Thyroid gland (tissue), 4 donors: Measurements from ENCODE around the gene IL31RA.

Experiments used
- POLR2A ChIP-seq, 2 donors: fragments of 450-650 bp; IDR thresholded peaks; one replicate each; pipeline ENCODE4 v1.6.1; 2017; ENCODE audit warnings: antibody characterized with exemption in 2 of 2, mild to moderate bottlenecking in 2 of 2, moderate library complexity in 1 of 2
- TF ChIP-seq, protein P1 (sequence below), 6 experiments: fragments of 200-600 bp in 3 of 6; fragments of 450-650 bp in 3 of 6; sonication (generic) in 3 of 6; IDR thresholded peaks; one replicate each; pipeline ENCODE4 v1.5.1; 2016 to 2019; ENCODE audit warnings: antibody characterized with exemption in 6 of 6, mild to moderate bottlenecking in 2 of 6, inconsistent platforms in 1 of 6, moderate library complexity in 1 of 6

DNA sequence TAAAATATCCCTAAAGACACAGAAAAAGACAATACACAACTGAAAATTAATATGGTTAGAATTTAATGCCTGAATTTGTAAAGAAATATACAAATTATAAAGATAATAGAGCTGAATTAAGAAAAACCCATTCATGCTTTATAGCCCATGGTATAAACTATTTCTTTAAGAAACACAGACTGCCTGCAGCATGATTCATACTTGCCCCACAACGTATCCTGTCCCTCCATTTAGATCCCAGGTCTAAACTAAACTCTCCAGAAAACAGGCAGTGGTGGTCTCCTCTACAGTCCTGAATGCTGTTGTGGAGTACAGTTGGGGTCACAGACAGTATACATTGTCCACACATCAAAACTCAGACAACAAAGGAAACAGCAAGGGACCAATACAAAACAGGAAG, 118.8 kb downstream of the IL31RA start:
- TF ChIP-seq POLR2A (IDR thresholded peaks at IDR 0.05) = no peak
- TF ChIP-seq, protein P1, sequence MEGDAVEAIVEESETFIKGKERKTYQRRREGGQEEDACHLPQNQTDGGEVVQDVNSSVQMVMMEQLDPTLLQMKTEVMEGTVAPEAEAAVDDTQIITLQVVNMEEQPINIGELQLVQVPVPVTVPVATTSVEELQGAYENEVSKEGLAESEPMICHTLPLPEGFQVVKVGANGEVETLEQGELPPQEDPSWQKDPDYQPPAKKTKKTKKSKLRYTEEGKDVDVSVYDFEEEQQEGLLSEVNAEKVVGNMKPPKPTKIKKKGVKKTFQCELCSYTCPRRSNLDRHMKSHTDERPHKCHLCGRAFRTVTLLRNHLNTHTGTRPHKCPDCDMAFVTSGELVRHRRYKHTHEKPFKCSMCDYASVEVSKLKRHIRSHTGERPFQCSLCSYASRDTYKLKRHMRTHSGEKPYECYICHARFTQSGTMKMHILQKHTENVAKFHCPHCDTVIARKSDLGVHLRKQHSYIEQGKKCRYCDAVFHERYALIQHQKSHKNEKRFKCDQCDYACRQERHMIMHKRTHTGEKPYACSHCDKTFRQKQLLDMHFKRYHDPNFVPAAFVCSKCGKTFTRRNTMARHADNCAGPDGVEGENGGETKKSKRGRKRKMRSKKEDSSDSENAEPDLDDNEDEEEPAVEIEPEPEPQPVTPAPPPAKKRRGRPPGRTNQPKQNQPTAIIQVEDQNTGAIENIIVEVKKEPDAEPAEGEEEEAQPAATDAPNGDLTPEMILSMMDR (IDR thresholded peaks at IDR 0.05) = no peak
